Astrocyte of the cerebellum (primary cell): ENCODE measurements around the gene DUSP8.

Experiments used
- DNase-seq: peaks from one replicate; pipeline ENCODE4 v3.0.0-alpha.2; 2011; ENCODE audit warnings: low read depth
- H3K4me3 ChIP-seq: 2 replicates; pipeline ENCODE4 v1.5.1; 2011; ENCODE audit warnings: mild to moderate bottlenecking, low read depth, low read length, moderate library complexity
- in situ Hi-C: cut with HindIII; loops from 2 replicates; pipeline ENCODE4 v1.10.0; 2017; ENCODE audit warnings: low sequenced_read_pairs
- TF ChIP-seq, protein P1 (sequence below): IDR thresholded peaks from 2 replicates; pipeline ENCODE4 v1.5.1; 2012; ENCODE audit warnings: low read length, low read depth, moderate library complexity, mild to moderate bottlenecking; ENCODE audit errors: missing control alignments

DUSP8 gene

DNA sequence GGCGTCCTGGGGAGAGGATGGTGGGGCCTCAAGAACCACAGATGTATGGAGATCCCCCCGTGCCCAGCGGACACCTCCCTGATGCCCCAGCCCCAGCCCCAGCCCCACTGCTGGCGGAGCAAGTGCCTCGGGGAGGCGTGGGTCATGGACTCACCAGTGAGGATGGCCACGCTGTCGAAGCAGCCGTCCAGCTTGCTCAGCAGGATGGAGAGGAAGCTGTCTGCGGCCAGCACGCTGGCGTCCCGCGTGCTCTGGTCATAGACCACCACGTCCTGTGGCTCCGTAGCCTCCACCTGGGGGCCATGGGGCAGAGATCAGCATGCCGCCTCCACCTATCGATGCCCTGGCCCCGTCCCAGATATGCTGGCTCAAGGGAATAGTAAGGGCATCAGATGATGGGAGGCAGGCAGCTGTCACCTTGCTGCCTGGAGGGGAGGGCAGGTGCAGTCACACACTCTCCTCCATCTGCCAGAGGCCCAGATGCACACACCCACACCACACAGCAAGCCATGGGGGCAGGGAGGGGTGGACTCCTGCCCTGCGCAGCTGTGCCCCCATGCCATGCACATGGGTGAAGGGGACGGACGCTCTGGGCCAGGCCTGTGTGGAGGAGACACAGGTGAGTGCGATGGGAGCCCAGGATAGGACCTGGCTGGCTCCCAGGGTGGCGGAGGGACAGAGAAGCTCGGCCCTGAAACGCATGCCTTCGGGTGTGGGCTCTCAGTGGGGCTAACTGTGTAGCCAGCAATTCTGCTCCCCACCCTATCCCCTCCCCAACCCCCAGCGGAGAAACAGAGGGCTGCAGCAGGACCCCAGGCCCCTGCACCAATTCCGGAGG is 8.2 kb downstream of the DUSP8 start:
- TF ChIP-seq, protein P1, sequence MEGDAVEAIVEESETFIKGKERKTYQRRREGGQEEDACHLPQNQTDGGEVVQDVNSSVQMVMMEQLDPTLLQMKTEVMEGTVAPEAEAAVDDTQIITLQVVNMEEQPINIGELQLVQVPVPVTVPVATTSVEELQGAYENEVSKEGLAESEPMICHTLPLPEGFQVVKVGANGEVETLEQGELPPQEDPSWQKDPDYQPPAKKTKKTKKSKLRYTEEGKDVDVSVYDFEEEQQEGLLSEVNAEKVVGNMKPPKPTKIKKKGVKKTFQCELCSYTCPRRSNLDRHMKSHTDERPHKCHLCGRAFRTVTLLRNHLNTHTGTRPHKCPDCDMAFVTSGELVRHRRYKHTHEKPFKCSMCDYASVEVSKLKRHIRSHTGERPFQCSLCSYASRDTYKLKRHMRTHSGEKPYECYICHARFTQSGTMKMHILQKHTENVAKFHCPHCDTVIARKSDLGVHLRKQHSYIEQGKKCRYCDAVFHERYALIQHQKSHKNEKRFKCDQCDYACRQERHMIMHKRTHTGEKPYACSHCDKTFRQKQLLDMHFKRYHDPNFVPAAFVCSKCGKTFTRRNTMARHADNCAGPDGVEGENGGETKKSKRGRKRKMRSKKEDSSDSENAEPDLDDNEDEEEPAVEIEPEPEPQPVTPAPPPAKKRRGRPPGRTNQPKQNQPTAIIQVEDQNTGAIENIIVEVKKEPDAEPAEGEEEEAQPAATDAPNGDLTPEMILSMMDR = no peak
- in situ Hi-C loops = no loop called here
- no peak for DNase-seq
- H3K4me3 ChIP-seq = no peak overlapping the region

DNA sequence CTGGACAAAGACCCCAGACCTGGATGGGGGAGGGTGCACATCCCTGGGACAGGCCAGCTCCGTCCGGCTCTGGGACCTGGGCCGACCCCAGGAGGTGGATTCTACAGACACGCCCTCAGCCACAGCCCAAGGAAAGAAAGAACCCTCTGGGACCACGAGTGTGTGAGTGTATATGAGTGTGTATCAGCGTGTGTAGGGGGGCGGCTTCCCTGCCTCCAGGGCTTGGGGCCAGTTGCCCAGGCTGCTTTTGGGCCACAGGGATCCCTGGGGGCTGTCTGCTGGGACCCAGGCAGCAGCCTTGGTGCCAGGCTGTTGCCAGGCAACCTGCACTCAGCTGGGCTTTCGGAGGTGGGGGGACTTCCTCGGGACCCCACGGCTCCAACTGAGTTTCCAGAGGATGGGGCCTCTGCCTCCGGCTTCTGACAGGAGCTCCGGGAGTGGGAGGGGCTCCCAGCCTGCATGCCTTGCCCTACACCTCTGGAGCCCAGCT is 8.9 kb downstream of the DUSP8 start:
- in situ Hi-C loops = no loop called here
- H3K4me3 ChIP-seq = no peak overlapping the region
- DNase-seq = no peak
- TF ChIP-seq, protein P1 = no peak

DNA sequence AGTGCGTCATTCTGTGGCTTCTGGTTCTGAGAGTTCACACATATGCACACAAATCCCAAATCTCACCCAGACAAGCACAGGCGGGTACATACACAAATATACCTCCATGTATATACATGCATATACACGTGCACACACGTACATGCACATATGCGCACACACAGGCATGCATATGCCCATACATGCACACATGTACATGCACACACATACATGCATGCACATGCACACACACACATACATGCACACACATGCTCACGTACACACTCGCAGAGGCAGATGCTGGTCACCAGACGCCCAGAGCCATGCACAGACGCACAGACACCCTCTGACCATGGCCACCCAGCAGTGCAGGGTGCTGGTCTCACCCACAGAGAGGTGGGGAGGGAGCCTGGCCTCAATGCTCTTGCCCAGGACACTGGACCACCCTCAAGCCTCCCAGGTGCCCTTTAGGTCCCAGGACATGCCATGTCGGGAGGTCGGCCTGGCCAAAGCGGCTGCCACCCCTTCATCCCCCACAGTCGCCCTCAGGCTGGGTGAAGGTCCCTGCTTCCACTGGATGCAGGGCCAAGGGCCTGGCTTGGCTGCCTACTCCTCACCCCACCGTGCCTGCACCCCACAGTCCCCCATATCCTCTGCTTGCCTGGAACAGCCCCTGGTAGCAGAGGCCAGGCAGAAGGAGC is 9.5 kb downstream of the DUSP8 start:
- TF ChIP-seq, protein P1 = no peak
- no peak for DNase-seq
- no peak overlapping the region for H3K4me3 ChIP-seq
- in situ Hi-C loops = no loop called here

DNA sequence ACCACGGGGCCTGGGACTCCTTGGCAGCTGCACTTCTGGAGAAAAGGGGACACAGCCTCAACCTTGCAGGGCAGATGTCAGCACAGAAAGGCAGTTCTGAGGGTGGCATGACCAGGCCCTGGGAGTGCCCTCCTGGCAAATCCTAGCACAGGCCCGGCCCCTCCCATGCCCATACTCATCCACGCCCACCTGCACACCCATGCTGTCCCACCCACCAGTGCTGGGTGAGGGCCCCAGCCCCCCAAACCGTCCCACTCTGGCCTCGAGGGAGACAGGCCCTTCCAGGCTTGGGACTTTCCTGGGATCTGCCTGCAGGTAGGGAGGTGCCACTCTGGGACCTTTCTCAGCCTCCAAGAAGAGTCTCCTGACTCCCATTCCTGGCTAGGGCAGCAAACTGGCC is 10.1 kb downstream of the DUSP8 start:
- TF ChIP-seq, protein P1 = no peak
- in situ Hi-C loops = no loop called here
- no peak for DNase-seq
- no peak overlapping the region for H3K4me3 ChIP-seq

DNA sequence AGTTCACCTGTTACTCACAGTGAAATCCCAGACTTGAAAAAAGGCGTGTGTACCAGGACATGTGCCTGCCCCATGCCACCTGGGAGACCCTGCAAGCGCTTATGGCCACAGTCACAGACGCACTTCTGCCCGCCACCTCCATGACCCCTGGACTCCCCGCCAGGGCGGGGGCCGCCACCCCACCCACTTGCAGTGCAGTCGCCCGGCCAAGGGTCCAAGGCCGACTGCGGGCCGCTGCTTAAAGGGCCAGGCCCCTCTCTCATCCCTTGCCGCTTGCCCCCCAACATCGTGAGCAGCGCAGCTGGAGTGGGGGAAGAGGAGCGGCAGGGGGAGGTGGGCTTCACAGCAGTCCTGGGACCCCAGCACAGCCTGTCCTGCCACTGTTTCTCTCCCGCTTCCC is 10.8 kb downstream of the DUSP8 start:
- in situ Hi-C loops = no loop called here
- DNase-seq = no peak
- TF ChIP-seq, protein P1 = no peak
- H3K4me3 ChIP-seq = no peak overlapping the region

DNA sequence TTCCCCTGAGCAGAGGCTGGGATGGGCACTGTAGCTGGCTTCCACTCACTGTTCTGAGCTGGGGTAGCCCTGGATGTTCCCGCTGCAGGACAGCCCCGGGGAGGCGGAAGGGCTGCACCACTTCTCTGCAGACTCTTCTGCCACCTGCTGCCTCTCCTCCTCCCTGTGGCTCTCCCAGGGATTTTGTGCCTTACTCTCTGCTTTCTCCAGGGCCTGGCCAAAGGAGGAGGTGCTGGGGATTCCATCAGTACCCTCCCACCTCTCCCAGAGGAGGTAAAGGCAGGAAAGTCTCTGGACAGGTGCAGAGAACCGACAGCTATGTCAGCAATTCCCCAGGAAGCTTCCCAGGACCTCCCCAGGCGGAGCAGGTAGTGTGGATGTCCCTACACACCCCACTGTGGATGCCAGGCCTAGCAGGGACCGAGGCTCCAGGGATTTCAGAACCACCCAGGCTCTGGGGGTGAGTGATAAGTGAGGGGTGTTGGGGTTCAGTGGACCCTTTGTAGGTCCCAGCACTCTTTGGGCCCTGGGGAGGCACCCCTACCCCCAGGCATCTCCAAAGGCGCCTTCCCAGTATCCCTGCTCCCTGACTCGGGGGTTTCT is 11.3 kb downstream of the DUSP8 start:
- in situ Hi-C loops = no loop called here
- DNase-seq = no peak
- TF ChIP-seq, protein P1 = no peak
- no peak overlapping the region for H3K4me3 ChIP-seq
